ENCODE results near the gene STYXL2.

GRCh38 chr1:167135281-167135840 lies 41.5 kb downstream of the STYXL2 start:
- no peak for TF ChIP-seq CTCF (IDR thresholded peaks at IDR 0.05)
- TF ChIP-seq EZH2 (IDR thresholded peaks at IDR 0.05; ENCODE audit: borderline replicate concordance, insufficient read depth, low read depth, low read length, poor library complexity, severe bottlenecking) = no peak

All from B cell (primary cell).